C4-2B (cell line): ENCODE data around the gene NTMT1.
A peak's percentile ranks its signal among the peaks of the same experiment; 100 is the strongest.

Experiments used
- H3K27ac ChIP-seq: fragments of 450-650 bp; 2 replicates; pipeline ENCODE4 v1.5.1; 2017
- CTCF ChIP-seq: fragments of 450-650 bp; conservative IDR thresholded peaks from 2 replicates; pipeline ENCODE4 v1.5.1; 2017; ENCODE audit warnings: mild to moderate bottlenecking
- ZFX ChIP-seq: fragments of 450-650 bp; IDR thresholded peaks from 2 replicates; pipeline ENCODE4 v1.6.1; 2017

NTMT1 gene

GRCh38 chr9:129640871-129641749 is 15.1 kb downstream of the NTMT1 start:
- no peak for TF ChIP-seq CTCF
- TF ChIP-seq ZFX, result no peak

GRCh38 chr9:129641750-129642585 is 16.0 kb downstream of the NTMT1 start, which contains the start of gene ASB6:
TSS of gene ASB6 (minus strand) at chr9:129642151. CDS start at chr9:129641999, 152 bp downstream.
- peak within 1 kb of the TSS; percentile 72 for H3K27ac ChIP-seq
- TF ChIP-seq ZFX, result peak; percentile 7; the same call in 1 of the 2 replicates
- peak; percentile 100 for TF ChIP-seq CTCF

More at GRCh38 chr9:129640871-129641749, 15.1 kb downstream of the NTMT1 start:
- peak overlapping the region; percentile 72 for H3K27ac ChIP-seq

- no peak for TF ChIP-seq ZFX
- no peak for TF ChIP-seq CTCF
These were observed 17.7 kb downstream of the NTMT1 start for GRCh38 chr9:129643706-129644105.

GRCh38 chr9:129644365-129644764 is 18.4 kb downstream of the NTMT1 start:
- no peak overlapping the region for H3K27ac ChIP-seq
- TF ChIP-seq ZFX (no peak), CTCF (no peak)

More at GRCh38 chr9:129643706-129644105, 17.7 kb downstream of the NTMT1 start:
- H3K27ac ChIP-seq, result no peak overlapping the region

- H3K27ac ChIP-seq, result no peak overlapping the region
- TF ChIP-seq ZFX, result no peak
- no peak for TF ChIP-seq CTCF
These were observed 18.9 kb downstream of the NTMT1 start for GRCh38 chr9:129644902-129645301.

- no peak overlapping the region for H3K27ac ChIP-seq
- no peak for TF ChIP-seq ZFX
- TF ChIP-seq CTCF, result no peak
These were observed 20.3 kb downstream of the NTMT1 start for GRCh38 chr9:129646252-129646651.
